ENCODE data around the gene RACK1. TPM values are rescaled to one million over a fixed set of nuclear protein-coding genes. Genes with fewer than 3 reads are reported as not detected.
A peak's percentile ranks its signal among the peaks of the same experiment; 100 is the strongest.

The RACK1 gene
- polyA plus RNA-seq, 1 of the 3 experiments (the other 2 are of a cell fraction), result 4,715 TPM

DNA sequence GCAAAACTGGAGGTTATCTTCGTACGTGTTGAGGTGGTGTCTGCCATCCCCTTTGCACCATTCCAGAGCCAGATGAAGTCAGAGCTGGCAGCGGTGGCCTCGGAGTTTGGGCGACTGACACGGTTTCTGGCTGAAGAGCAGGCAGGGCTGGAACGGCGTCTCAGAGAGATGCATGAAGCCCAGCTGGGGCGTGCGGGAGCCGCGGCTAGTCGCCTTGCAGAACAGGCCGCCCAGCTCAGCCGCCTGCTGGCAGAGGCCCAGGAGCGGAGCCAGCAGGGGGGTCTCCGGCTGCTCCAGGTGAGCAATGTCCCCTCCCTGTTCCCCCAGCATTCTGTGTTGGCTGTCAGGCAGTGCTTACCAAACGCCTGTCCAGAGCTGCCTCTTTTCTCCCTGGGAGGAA, 11.1 kb downstream of the RACK1 start:
- no peak overlapping the region for H3K9ac ChIP-seq
- peaks cover 36 to 73% of the 10 kb centered on the region in 2 experiments for H3K36me3 ChIP-seq (replicated peaks in 1 of 2; ENCODE audit: control insufficient read depth in 1 of 2, insufficient read depth in 2 of 2, low read length in 1 of 2)
- no peak overlapping the region for H3K27ac ChIP-seq (ENCODE audit: low read depth in 2 of 2, low read length in 1 of 2)
- H3K4me3 ChIP-seq (ENCODE audit: low read depth in 2 of 2, low read length in 1 of 2), result no peak overlapping the region
- no peak overlapping the region for H2AFZ ChIP-seq (ENCODE audit: low read depth)
- POLR2A ChIA-PET, result interaction anchor here (0.9 kb wide), 1 partner anchor 8 kb away, joined by 4 read pairs; no protein-coding TSS in a partner anchor
- no peak for TF ChIP-seq TEAD4 (IDR thresholded peaks at IDR 0.05; ENCODE audit: borderline replicate concordance, insufficient read depth)
- no peak for TF ChIP-seq RCOR1 (IDR thresholded peaks at IDR 0.05; ENCODE audit: low read length)
- TF ChIP-seq MAX (IDR thresholded peaks at IDR 0.05; ENCODE audit: low read depth), result no peak
- TF ChIP-seq, protein P1, sequence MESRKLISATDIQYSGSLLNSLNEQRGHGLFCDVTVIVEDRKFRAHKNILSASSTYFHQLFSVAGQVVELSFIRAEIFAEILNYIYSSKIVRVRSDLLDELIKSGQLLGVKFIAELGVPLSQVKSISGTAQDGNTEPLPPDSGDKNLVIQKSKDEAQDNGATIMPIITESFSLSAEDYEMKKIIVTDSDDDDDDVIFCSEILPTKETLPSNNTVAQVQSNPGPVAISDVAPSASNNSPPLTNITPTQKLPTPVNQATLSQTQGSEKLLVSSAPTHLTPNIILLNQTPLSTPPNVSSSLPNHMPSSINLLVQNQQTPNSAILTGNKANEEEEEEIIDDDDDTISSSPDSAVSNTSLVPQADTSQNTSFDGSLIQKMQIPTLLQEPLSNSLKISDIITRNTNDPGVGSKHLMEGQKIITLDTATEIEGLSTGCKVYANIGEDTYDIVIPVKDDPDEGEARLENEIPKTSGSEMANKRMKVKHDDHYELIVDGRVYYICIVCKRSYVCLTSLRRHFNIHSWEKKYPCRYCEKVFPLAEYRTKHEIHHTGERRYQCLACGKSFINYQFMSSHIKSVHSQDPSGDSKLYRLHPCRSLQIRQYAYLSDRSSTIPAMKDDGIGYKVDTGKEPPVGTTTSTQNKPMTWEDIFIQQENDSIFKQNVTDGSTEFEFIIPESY (IDR thresholded peaks at IDR 0.05; ENCODE audit: borderline replicate concordance, low read depth), result no peak
- TF ChIP-seq, protein P2, sequence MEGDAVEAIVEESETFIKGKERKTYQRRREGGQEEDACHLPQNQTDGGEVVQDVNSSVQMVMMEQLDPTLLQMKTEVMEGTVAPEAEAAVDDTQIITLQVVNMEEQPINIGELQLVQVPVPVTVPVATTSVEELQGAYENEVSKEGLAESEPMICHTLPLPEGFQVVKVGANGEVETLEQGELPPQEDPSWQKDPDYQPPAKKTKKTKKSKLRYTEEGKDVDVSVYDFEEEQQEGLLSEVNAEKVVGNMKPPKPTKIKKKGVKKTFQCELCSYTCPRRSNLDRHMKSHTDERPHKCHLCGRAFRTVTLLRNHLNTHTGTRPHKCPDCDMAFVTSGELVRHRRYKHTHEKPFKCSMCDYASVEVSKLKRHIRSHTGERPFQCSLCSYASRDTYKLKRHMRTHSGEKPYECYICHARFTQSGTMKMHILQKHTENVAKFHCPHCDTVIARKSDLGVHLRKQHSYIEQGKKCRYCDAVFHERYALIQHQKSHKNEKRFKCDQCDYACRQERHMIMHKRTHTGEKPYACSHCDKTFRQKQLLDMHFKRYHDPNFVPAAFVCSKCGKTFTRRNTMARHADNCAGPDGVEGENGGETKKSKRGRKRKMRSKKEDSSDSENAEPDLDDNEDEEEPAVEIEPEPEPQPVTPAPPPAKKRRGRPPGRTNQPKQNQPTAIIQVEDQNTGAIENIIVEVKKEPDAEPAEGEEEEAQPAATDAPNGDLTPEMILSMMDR (IDR thresholded peaks at IDR 0.05), result no peak
- no peak for TF ChIP-seq PBX3 (IDR thresholded peaks at IDR 0.05)
- no peak for TF ChIP-seq EP300 (IDR thresholded peaks at IDR 0.05; ENCODE audit: borderline replicate concordance in 1 of 2, low read depth in 1 of 2, low read length in 1 of 2)
- TF ChIP-seq MXI1 (IDR thresholded peaks at IDR 0.05; ENCODE audit: low read depth, low read length), result no peak
- no peak for TF ChIP-seq RFX5 (IDR thresholded peaks at IDR 0.05; ENCODE audit: low read length)
- TF ChIP-seq IRF3 (IDR thresholded peaks at IDR 0.05; ENCODE audit: low read depth, low read length), result no peak
- TF ChIP-seq FOSL2 (IDR thresholded peaks at IDR 0.05; ENCODE audit: borderline replicate concordance, low read depth), result no peak
- TF ChIP-seq FOXM1 (IDR thresholded peaks at IDR 0.05; ENCODE audit: low read depth), result no peak
- no peak for TF ChIP-seq CHD2 (IDR thresholded peaks at IDR 0.05; ENCODE audit: low read length, partially characterized antibody)
- TF ChIP-seq NRF1 (IDR thresholded peaks at IDR 0.05; ENCODE audit: low read depth, low read length), result no peak
- TF ChIP-seq RAD21 (IDR thresholded peaks at IDR 0.05; ENCODE audit: low read length), result no peak
- TF ChIP-seq, protein P3, sequence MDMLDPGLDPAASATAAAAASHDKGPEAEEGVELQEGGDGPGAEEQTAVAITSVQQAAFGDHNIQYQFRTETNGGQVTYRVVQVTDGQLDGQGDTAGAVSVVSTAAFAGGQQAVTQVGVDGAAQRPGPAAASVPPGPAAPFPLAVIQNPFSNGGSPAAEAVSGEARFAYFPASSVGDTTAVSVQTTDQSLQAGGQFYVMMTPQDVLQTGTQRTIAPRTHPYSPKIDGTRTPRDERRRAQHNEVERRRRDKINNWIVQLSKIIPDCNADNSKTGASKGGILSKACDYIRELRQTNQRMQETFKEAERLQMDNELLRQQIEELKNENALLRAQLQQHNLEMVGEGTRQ (IDR thresholded peaks at IDR 0.05; ENCODE audit: borderline replicate concordance, low read depth, low read length), result no peak
- no peak for TF ChIP-seq USF1 (IDR thresholded peaks at IDR 0.05; ENCODE audit: borderline replicate concordance, low read depth)
- no peak for TF ChIP-seq EZH2phosphoT487 (IDR thresholded peaks at IDR 0.05; ENCODE audit: borderline replicate concordance, low read depth)
- TF ChIP-seq GABPA (IDR thresholded peaks at IDR 0.05; ENCODE audit: low read depth), result no peak
- TF ChIP-seq JUND (IDR thresholded peaks at IDR 0.05), result no peak
- H3K79me2 ChIP-seq (ENCODE audit: insufficient read depth), result peaks cover 13% of the 10 kb centered on the region
- H3K9me2 ChIP-seq, result no peaks in the 10 kb centered on the region
- H3K4me1 ChIP-seq (ENCODE audit: control insufficient read depth in 1 of 2, insufficient read depth in 2 of 2, low read depth in 1 of 2, low read length in 1 of 2), result peaks cover 0 to 4% of the 10 kb centered on the region in 2 experiments; a peak in 1 of 4 replicates
- H3K27me3 ChIP-seq (ENCODE audit: insufficient read depth), result no peaks in the 10 kb centered on the region
- CTCF ChIA-PET, result no interaction called here
- peak; percentile 30 for DNase-seq
- no peak overlapping the region for H3K4me2 ChIP-seq
- H3F3A ChIP-seq (replicated peaks; ENCODE audit: insufficient read depth), result peaks cover 45% of the 10 kb centered on the region
- peaks cover 18% of the 10 kb centered on the region for H4K20me1 ChIP-seq (ENCODE audit: insufficient read depth)
- H3K9me3 ChIP-seq, result no peaks in the 10 kb centered on the region
- 93% methylated on average over 16 of the region's 18 CpGs for WGBS (ENCODE audit: low lambda C conversion rate)
